DOHH2 (cell line): Measurements from ENCODE around the gene IRF2BP2.

Experiments used
- H3F3A ChIP-seq: fragments of 200-600 bp; sonication (generic), shearing (Covaris generic); 2 replicates; pipeline ENCODE4 v1.6.0; 2016; ENCODE audit warnings: antibody characterized with exemption, mild to moderate bottlenecking; ENCODE audit not compliant: control insufficient read depth, insufficient read depth
- H3K27ac ChIP-seq: fragments of 200-600 bp; sonication (generic); 2 replicates; pipeline ENCODE4 v1.5.1; 2014; ENCODE audit warnings: low read depth, mild to moderate bottlenecking, low read length, moderate library complexity
- H3K27me3 ChIP-seq: fragments of 200-600 bp; sonication (generic); 2 replicates; pipeline ENCODE4 v1.6.1; 2014; ENCODE audit warnings: mild to moderate bottlenecking, low read length, mixed read lengths; ENCODE audit not compliant: control insufficient read depth
- H3K36me3 ChIP-seq: fragments of 200-600 bp; sonication (generic); 2 replicates; pipeline ENCODE4 v1.6.1; 2014; ENCODE audit warnings: mild to moderate bottlenecking, low read length, moderate library complexity, mixed read lengths; ENCODE audit not compliant: control insufficient read depth
- H3K4me1 ChIP-seq: fragments of 200-600 bp; sonication (generic); 2 replicates; pipeline ENCODE4 v1.6.1; 2014; ENCODE audit warnings: mild to moderate bottlenecking, low read length, mixed read lengths; ENCODE audit not compliant: control insufficient read depth
- H3K4me2 ChIP-seq: fragments of 200-600 bp; sonication (generic); 2 replicates; pipeline ENCODE4 v1.6.0; 2014; ENCODE audit warnings: mild to moderate bottlenecking, low read length, moderate library complexity
- H3K4me3 ChIP-seq: fragments of 200-600 bp; sonication (generic); 2 replicates; pipeline ENCODE4 v1.5.1; 2014; ENCODE audit warnings: mild to moderate bottlenecking, low read length, mixed read lengths
- H3K79me2 ChIP-seq: fragments of 200-600 bp; sonication (generic); 2 replicates; pipeline ENCODE4 v1.6.1; 2014; ENCODE audit warnings: mild to moderate bottlenecking, low read length, mixed read lengths; ENCODE audit not compliant: control insufficient read depth
- H3K9me2 ChIP-seq: fragments of 200-600 bp; sonication (generic); replicated peaks from 2 replicates; pipeline ENCODE4 v1.6.1; 2014; ENCODE audit warnings: mild to moderate bottlenecking, low read length, mixed read lengths; ENCODE audit not compliant: control insufficient read depth
- H3K9me3 ChIP-seq: fragments of 200-600 bp; sonication (generic); 2 replicates; pipeline ENCODE4 v1.6.1; 2014; ENCODE audit warnings: antibody characterized with exemption, low read length, mixed read lengths; ENCODE audit not compliant: control insufficient read depth, insufficient read depth
- H4K20me1 ChIP-seq: fragments of 200-600 bp; sonication (generic); 2 replicates; pipeline ENCODE4 v1.6.0; 2014; ENCODE audit warnings: low read depth, mild to moderate bottlenecking, antibody characterized with exemption, low read length, moderate library complexity; ENCODE audit not compliant: control insufficient read depth, insufficient read depth
- CTCF ChIP-seq: fragments of 200-600 bp; sonication (generic); IDR thresholded peaks from one replicate; pipeline ENCODE4 v1.5.1; 2014; ENCODE audit warnings: antibody characterized with exemption, mild to moderate bottlenecking, low read depth, low read length; ENCODE audit not compliant: poor library complexity, severe bottlenecking
- EZH2phosphoT487 ChIP-seq: fragments of 200-600 bp; sonication (generic); IDR thresholded peaks from 2 replicates; pipeline ENCODE4 v1.6.1; 2017; ENCODE audit warnings: borderline replicate concordance, mild to moderate bottlenecking, antibody characterized with exemption, low read length, moderate library complexity, mixed read lengths

IRF2BP2 gene

DNA sequence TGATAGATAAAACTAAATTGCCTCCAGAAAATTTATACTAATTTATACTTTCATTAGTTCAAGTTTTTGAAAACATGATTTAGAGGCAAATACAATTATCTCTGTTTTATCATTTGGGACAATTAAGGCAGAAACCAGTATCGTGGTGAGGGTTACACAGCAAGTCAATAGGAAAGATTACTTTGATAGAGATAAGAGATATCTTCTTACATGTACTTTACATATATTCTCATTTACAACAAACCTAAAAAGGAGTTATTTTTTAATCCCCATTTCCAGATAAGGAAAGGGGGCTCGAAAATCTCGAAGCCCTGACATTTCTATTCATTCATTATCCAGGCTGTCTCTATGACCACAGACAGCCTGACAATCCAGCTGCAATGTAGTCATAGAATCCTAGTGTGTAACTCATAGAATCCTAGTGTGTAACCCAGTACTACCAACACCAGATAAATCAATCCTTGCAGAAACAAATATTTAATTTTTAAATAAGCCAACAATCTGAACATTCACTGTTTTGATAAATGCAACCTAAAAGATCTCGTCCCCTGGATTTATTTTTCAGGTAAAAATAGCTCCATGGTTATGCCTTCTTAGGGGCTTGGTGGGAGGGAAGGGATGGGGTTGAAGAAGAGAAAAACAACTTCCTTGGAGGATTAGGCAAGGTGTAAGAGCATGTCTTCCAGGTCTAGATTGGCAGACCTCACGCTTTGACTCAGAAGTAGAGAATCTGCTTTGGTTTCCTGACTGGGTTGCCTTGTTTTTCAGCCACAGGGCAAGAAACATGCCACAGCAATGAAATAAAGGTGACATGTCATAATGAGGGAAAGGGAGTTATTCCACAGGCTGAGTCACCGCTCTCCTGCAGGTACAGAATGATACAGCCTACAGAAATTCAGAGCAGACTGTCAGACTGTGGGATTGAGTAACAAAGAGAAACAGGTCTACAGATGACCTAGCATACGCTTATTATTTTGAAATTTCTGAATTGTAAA is 45.6 kb downstream of the IRF2BP2 start:
- TF ChIP-seq EZH2phosphoT487 = no peak
- TF ChIP-seq CTCF = no peak
- Histone ChIP-seq H3K79me2 (no peaks in the 10 kb centered on the region), H3K4me3 (no peak overlapping the region), H3F3A (no peaks in the 10 kb centered on the region), H3K9me3 (no peaks in the 10 kb centered on the region), H3K36me3 (no peaks in the 10 kb centered on the region), H3K4me2 (no peak overlapping the region), H4K20me1 (no peaks in the 10 kb centered on the region), H3K4me1 (no peaks in the 10 kb centered on the region), H3K27me3 (peaks cover 6% of the 10 kb centered on the region; the same call in 1 of the 2 replicates), H3K9me2 (no peaks in the 10 kb centered on the region), H3K27ac (no peak overlapping the region)

DNA sequence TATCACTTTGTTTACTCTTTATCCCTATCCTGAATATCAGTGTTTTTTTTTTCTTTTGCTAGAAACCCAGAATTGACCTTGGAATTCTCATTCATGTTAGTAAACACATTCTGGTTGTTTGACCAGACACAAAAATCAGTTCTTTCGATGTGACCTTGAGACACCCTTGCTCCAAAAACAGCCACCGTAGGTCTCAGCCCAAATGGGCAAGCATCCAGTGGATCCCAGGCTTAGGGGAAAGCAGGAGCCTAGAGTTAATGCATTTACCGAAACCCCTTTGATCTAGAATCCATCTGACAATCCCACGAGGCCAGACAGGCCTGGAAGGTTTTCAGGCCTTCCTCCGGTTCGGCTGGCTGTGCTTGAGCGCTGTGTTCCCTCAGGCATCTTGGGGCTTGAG is 47.6 kb downstream of the IRF2BP2 start:
- no peaks in the 10 kb centered on the region for H3F3A ChIP-seq
- no peak overlapping the region for H3K4me2 ChIP-seq
- no peaks in the 10 kb centered on the region for H3K9me2 ChIP-seq
- H3K4me1 ChIP-seq = no peaks in the 10 kb centered on the region
- no peaks in the 10 kb centered on the region for H3K79me2 ChIP-seq
- no peaks in the 10 kb centered on the region for H3K9me3 ChIP-seq
- no peak overlapping the region for H3K4me3 ChIP-seq
- H3K36me3 ChIP-seq = no peaks in the 10 kb centered on the region
- H3K27me3 ChIP-seq = peaks cover 6% of the 10 kb centered on the region; the same call in 1 of the 2 replicates
- TF ChIP-seq CTCF (no peak), EZH2phosphoT487 (no peak)
- H3K27ac ChIP-seq = no peak overlapping the region
- no peaks in the 10 kb centered on the region for H4K20me1 ChIP-seq

GRCh38 chr1:234561319-234561718 is 48.7 kb downstream of the IRF2BP2 start:
- H3K9me2 ChIP-seq = no peaks in the 10 kb centered on the region

More at GRCh38 chr1:234561319-234561718, 48.7 kb downstream of the IRF2BP2 start:
- TF ChIP-seq EZH2phosphoT487 (no peak), CTCF (no peak)
- H3K4me3 ChIP-seq = no peak overlapping the region
- no peaks in the 10 kb centered on the region for H3F3A ChIP-seq
- H3K4me1 ChIP-seq = no peaks in the 10 kb centered on the region
- no peak overlapping the region for H3K4me2 ChIP-seq
- H3K9me3 ChIP-seq = no peaks in the 10 kb centered on the region
- peaks cover 6% of the 10 kb centered on the region; the same call in 1 of the 2 replicates for H3K27me3 ChIP-seq
- no peaks in the 10 kb centered on the region for H3K36me3 ChIP-seq
- H4K20me1 ChIP-seq = no peaks in the 10 kb centered on the region
- no peak overlapping the region for H3K27ac ChIP-seq
- H3K79me2 ChIP-seq = no peaks in the 10 kb centered on the region
